GM18858 (cell line): ENCODE data around the gene HOXC10.

ENCODE experiments used
- ATAC-seq: cut with Tn5 transposase; IDR thresholded peaks from one replicate; pipeline ENCODE4 v1.9.1; 2021; ENCODE audit not compliant: unreplicated experiment

Gene HOXC10

GRCh38 chr12:53976823-53977595 is 7.9 kb upstream of the HOXC10 start:
- no peak for ATAC-seq

GRCh38 chr12:53977596-53978445 is 7.1 kb upstream of the HOXC10 start:
- ATAC-seq: no peak

GRCh38 chr12:53978477-53979356 is 6.2 kb upstream of the HOXC10 start:
- ATAC-seq: no peak

DNA sequence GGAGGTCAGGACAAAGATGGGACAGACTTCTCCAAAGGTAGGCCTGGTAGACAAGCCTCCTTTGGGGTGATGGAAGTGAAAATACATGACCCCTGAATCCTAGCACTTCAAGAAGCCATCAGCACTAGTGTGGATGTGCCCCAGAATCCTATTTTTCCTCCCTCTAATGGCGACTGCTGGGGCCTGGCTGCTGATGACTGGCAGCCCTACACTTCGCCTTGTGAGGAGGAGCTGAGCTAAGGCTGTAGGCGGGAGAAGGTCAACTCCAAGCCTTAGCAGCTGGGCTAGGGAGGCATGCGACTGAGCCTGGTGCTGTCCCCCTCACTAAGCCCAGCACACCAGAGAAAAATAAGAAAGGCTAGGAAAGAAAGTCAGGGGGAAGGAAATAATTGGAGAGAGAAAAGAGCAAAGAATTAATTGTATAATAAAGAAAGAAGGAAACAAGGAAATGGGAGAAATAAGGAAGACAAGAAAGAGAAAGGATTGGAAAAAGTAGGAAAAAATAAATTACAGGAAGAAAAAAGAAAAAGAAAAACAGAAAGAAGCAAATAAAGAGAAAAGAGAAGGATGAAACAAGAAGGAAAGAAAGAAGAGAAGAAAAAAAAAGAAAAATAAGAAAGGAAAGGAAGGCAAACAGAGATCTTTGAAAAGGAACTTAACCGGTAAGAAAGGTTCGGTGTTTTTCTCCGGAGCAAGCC is 4.7 kb upstream of the HOXC10 start:
- no peak for ATAC-seq

DNA sequence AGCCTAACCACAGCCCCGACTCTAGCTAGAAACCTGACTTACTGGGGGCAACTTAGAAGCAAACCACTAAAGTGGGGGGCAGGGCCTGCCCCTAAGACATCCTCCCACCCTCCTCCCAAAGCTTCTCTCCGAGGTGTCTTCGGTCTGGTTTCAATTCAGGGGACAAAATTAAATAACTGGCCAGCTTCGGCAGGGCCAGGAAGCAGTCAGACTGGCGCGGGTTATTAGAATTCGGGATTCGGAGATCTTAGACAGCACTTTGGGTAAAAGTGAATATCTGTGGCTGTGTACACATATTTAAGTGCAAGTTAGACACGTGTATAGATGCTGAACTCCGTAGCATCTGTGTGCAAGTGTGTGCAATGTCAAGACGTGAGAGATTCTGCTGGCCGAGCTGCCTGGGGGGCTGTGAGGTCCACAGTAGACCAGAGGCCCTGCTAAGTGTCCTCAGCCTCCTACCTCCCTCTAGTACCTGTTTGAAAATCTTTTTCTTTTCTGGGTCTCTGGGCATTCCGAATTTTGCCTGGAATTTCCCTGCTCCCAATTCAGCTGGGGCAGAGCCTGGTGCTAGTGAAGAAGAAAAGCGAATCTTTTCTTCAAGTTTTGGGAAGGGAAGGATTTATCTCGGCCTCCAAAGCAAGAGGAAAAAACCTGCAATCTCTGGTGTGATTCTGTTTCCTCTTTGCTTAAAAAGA is 4.0 kb upstream of the HOXC10 start:
- ATAC-seq: no peak

- ATAC-seq: no peak
Measured at GRCh38 chr12:53981634-53982565, 3.0 kb upstream of the HOXC10 start.

- ATAC-seq: no peak
Measured at GRCh38 chr12:53982648-53983567, 2.0 kb upstream of the HOXC10 start.

DNA sequence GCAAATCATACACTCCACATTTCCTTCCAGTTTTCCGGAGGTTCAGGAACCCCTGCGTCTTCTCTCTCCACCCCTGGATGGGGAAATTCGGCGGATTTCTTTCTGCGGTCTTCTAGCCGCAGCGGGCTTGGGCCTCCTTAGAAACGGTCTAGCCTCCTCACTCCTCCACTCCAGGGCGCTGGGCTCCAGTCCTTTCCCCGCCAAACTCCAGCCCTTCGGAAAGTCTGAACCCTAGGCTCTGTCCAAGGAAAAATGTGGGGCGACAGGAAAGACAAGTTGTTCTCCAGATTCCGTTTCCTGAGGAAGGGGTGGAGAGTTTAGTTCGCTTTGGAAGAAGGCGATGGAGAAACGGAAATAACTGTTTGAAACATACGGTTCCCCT is 1.4 kb upstream of the HOXC10 start:
- ATAC-seq: no peak

GRCh38 chr12:53983950-53984572 is 885 bp upstream of the HOXC10 start:
- no peak for ATAC-seq

DNA sequence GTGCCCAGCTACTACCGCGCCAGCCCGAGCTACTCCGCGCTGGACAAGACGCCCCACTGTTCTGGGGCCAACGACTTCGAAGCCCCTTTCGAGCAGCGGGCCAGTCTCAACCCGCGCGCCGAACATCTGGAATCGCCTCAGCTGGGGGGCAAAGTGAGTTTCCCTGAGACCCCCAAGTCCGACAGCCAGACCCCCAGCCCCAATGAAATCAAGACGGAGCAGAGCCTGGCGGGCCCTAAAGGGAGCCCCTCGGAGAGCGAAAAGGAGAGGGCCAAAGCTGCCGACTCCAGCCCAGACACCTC is 697 bp downstream of the HOXC10 start:
- ATAC-seq: no peak

GRCh38 chr12:53985994-53986685 is 1.2 kb downstream of the HOXC10 start:
- no peak for ATAC-seq

- no peak for ATAC-seq
Measured at GRCh38 chr12:53986686-53987483, 1.9 kb downstream of the HOXC10 start.

GRCh38 chr12:53987787-53988230 is 2.9 kb downstream of the HOXC10 start:
- no peak for ATAC-seq

GRCh38 chr12:53988541-53989226 is 3.7 kb downstream of the HOXC10 start:
- ATAC-seq: no peak

DNA sequence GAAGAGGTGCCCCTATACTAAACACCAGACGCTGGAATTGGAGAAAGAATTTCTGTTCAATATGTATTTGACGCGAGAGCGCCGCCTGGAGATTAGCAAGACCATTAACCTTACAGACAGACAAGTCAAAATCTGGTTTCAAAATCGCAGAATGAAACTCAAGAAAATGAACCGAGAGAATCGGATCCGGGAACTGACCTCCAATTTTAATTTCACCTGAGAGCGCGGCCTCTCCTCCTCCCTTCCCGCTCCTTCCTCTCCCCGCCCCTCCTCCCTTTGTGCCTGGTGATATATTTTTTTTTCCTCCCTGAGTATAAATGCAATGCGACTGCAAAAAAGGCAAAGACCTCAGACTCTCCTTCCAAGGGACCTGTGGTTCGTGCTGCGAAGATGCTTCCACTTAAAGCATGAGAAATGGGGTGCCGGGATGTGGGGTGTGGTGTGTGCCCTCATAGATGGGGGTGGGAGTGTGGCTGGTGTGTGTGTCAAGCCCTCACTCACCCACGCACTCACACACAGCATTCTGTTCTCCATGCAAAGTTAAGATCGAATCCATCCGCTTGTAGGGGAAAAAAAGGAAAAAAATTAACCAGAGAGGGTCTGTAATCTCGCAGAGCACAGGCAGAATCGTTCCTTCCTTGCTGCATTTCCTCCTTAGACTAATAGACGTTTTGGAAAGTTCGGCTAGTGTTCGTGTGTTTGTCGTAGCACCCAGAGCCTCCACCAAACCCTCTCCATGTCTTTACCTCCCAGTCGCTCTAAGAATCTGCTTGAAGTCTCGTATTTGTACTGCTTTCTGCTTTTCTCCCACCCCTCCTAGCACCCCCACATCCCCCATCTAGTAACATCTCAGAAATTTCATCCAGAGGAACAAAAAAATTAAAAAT is 4.5 kb downstream of the HOXC10 start:
- ATAC-seq: no peak
